ENCODE results near the gene CNNM2.

The CNNM2 gene

GRCh38 chr10:102965311-102965851, 47.3 kb downstream of the CNNM2 start (continued):
- TF ChIP-seq, protein P1, sequence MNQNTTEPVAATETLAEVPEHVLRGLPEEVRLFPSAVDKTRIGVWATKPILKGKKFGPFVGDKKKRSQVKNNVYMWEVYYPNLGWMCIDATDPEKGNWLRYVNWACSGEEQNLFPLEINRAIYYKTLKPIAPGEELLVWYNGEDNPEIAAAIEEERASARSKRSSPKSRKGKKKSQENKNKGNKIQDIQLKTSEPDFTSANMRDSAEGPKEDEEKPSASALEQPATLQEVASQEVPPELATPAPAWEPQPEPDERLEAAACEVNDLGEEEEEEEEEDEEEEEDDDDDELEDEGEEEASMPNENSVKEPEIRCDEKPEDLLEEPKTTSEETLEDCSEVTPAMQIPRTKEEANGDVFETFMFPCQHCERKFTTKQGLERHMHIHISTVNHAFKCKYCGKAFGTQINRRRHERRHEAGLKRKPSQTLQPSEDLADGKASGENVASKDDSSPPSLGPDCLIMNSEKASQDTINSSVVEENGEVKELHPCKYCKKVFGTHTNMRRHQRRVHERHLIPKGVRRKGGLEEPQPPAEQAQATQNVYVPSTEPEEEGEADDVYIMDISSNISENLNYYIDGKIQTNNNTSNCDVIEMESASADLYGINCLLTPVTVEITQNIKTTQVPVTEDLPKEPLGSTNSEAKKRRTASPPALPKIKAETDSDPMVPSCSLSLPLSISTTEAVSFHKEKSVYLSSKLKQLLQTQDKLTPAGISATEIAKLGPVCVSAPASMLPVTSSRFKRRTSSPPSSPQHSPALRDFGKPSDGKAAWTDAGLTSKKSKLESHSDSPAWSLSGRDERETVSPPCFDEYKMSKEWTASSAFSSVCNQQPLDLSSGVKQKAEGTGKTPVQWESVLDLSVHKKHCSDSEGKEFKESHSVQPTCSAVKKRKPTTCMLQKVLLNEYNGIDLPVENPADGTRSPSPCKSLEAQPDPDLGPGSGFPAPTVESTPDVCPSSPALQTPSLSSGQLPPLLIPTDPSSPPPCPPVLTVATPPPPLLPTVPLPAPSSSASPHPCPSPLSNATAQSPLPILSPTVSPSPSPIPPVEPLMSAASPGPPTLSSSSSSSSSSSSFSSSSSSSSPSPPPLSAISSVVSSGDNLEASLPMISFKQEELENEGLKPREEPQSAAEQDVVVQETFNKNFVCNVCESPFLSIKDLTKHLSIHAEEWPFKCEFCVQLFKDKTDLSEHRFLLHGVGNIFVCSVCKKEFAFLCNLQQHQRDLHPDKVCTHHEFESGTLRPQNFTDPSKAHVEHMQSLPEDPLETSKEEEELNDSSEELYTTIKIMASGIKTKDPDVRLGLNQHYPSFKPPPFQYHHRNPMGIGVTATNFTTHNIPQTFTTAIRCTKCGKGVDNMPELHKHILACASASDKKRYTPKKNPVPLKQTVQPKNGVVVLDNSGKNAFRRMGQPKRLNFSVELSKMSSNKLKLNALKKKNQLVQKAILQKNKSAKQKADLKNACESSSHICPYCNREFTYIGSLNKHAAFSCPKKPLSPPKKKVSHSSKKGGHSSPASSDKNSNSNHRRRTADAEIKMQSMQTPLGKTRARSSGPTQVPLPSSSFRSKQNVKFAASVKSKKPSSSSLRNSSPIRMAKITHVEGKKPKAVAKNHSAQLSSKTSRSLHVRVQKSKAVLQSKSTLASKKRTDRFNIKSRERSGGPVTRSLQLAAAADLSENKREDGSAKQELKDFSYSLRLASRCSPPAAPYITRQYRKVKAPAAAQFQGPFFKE (tag by site-specific recombination; IDR thresholded peaks at IDR 0.05; ENCODE audit: borderline replicate concordance): no peak
- TF ChIP-seq ZNF692 (tag by site-specific recombination; IDR thresholded peaks at IDR 0.05): 0 out of 2 replicates have a peak, but pooled peaks have one; percentile 20

DNA sequence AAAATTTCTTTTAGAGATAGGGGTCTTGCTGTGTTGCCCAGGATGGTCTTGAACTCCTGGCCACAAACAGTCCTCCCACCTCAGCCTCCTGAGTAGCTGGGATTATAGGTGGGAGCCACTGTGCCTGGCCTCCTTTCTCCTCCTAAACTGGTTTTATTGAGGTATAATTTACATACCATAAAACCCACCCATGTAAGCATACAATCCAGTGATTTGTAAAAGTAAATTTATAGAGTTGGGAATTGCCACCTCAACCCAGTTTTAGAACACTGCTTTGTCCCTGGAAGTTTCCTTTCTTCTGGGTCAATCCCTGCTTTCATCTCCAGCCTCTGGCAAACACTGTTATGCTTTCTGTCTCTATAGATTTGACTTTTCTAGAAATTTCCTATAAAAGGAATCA, 49.0 kb downstream of the CNNM2 start:
- Histone ChIP-seq H3K36me3 (ENCODE audit: control insufficient read depth in 2 of 2, insufficient read depth in 1 of 2, low read length in 2 of 2) (no peaks in the 10 kb centered on the region), H3K27ac (ENCODE audit: extremely low read depth, low read depth, low read length) (no peak overlapping the region), H3K9me3 (ENCODE audit: control insufficient read depth, insufficient read depth, low read depth, low read length) (no peaks in the 10 kb centered on the region), H3K4me3 (ENCODE audit: low read depth, low read length) (no peak overlapping the region), H3K4me1 (ENCODE audit: control insufficient read depth, insufficient read depth, low read length) (peaks cover 32% of the 10 kb centered on the region)
- POLR2A ChIA-PET: no interaction called here
- CTCF ChIA-PET: interaction anchor here (0.6 kb wide), 1 partner anchor 43 kb away, joined by 4 read pairs; no protein-coding TSS in a partner anchor
- TF ChIP-seq PRDM1 (tag by site-specific recombination; IDR thresholded peaks at IDR 0.05) (no peak), ZNF423 (tag by site-specific recombination; IDR thresholded peaks at IDR 0.05) (no peak), ZNF121 (tag by site-specific recombination; IDR thresholded peaks at IDR 0.05) (peak; percentile 74; the same call in 1 of the 2 replicates)

- ChIA-PET POLR2A (no interaction called here), CTCF (no interaction called here)
- Histone ChIP-seq H3K4me3 (ENCODE audit: low read depth, low read length) (no peak overlapping the region), H3K27ac (ENCODE audit: extremely low read depth, low read depth, low read length) (no peak overlapping the region), H3K9me3 (ENCODE audit: control insufficient read depth, insufficient read depth, low read depth, low read length) (no peaks in the 10 kb centered on the region), H3K36me3 (ENCODE audit: control insufficient read depth in 2 of 2, insufficient read depth in 1 of 2, low read length in 2 of 2) (no peaks in the 10 kb centered on the region), H3K4me1 (ENCODE audit: control insufficient read depth, insufficient read depth, low read length) (peaks cover 15% of the 10 kb centered on the region)
- TF ChIP-seq ELK4 (IDR thresholded peaks at IDR 0.05; ENCODE audit: borderline replicate concordance, low read depth, low read length) (no peak), ZNF529 (tag by site-specific recombination; IDR thresholded peaks at IDR 0.05; ENCODE audit: insufficient replicate concordance) (no peak), ZNF768 (tag by site-specific recombination; IDR thresholded peaks at IDR 0.05) (no peak), ZNF121 (tag by site-specific recombination; IDR thresholded peaks at IDR 0.05) (peak; percentile 81), ZFP37 (tag by site-specific recombination; IDR thresholded peaks at IDR 0.05) (no peak), ZNF677 (tag by site-specific recombination; IDR thresholded peaks at IDR 0.05) (no peak), ZNF350 (tag by site-specific recombination; IDR thresholded peaks at IDR 0.05) (no peak), ZNF391 (tag by site-specific recombination; IDR thresholded peaks at IDR 0.05; ENCODE audit: borderline replicate concordance, low read depth) (no peak), ZNF114 (tag by site-specific recombination; IDR thresholded peaks at IDR 0.05) (no peak), PRDM10 (tag by site-specific recombination; IDR thresholded peaks at IDR 0.05) (peak; percentile 65)
Measured at GRCh38 chr10:102970562-102971340, 52.7 kb downstream of the CNNM2 start.

Measured in HEK293 (cell line).